HG03097 (cell line): ENCODE data around the gene SPRR2G.
"Not testable (repeated sequence)": the region's sequence is repeated elsewhere in the genome, so short reads cannot be mapped to it uniquely, and the experiment has no call there.

Source experiments
- ATAC-seq: cut with Tn5 transposase; IDR thresholded peaks from one replicate; pipeline ENCODE4 v1.9.1; 2021; ENCODE audit not compliant: unreplicated experiment, low FRiP score

Gene SPRR2G

DNA sequence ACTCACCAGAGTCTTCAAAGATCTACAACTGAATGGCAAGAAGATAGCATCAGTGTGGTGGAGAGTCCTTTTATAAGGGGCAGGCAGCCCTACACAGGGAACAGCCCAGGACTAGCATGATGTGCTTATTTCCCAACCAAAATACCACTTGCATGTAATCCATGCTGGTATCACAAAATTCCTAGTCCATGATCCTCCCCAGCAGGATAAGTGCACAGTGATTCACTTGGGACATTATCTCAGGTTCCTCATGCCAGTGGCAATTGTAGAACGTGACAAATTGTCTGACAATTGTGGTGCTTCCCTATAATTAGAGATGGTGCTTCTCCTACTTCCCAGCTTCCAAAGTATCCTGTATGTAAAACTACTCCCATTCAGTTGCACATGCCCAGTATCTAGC lies at the start of gene SPRR2G:
SPRR2G (minus strand) TSS at position 45 of the 400 bp plus-strand sequence. CDS start 780 bp downstream, outside the sequence.
- no peak for ATAC-seq

DNA sequence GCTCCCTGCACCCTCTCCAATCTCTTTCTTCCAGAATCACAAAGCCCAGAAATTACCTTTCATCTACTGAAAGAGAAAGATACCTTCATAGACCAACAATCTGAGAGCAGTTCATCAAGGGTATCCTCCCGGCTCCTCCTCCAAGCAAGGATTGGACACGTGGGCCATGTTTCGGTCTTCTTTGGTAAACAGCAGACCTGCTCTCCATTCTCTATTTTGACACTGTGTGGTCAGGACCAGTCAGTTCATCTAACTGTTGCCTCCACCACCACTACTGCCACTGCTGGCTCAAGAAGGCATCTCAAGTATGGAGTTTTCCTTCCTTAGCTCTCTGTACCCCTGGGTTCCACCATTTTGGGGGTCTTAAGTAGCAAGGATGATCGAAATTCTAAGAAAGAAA lies 44.5 kb upstream of the SPRR2G start:
- ATAC-seq, result no peak

DNA sequence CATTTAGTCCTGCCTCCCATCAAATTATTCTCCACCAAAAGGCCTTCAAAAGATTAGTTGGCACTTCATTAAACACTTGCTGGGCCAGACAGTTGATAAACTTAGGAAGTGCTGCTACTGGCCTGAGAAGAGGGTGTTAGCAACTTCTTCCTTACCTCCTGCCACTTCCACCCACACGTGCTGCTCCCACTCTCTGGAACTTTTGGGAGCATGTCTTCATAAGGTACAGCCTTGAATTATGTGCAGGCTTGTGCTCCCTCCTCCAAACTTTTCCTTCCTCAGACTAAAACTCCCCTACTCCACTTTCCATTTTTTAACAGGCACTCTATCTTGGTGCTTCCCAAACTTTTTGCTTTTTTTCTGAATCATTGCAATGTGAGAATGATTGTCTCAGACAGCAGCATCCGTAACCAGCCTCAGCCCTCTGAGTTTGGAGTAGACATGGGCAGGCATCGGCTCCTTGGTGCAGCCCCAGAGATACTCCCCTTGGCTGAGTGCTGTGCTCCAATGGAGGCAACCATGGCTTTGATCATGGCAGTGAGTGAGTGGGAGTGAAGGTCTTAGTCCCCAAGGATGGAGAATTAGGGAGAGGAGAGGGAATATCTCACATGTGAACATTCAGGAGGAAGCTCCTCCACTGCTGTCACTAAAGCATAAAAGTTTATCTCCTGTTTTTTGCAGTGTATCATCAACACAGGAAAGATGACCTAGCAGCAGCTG lies 43.8 kb upstream of the SPRR2G start:
- no peak for ATAC-seq

DNA sequence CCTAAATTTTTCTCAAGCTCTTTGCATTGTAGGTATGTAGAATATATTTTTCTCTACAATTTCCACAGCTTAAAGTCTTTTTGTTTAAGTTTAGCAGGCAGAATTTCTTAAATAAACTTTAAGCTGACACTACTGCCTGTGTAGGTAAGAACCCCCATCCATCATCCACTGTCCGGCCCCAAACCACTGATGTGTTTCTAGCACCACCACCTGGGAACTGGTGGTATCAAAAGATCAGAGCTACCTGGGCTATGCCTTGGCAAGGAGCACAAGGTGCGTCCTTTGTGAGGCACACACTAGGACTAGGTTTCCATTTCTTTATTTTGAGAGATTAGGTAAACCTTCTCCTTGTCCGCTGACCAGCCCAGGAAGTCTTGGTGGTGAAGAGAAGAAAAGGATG lies 42.0 kb upstream of the SPRR2G start:
- no peak for ATAC-seq

DNA sequence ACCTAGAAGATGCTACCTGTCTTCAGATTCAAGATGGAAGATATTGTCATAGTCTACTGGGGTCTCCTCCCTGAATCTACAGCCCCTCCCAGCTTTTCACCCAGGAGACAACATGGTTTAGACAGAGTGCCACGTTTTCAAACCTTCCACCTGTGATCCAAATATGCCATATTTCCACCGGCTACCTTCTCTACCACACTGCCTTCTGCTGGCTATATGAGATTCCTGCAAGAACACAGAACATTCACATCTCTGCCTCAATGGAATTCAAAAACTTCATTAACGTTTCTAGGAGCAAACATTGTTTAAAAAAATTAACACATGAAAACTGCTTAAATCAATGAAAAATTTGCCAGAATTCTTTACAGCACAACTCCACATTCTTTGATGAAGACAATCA lies 39.7 kb upstream of the SPRR2G start:
- ATAC-seq, result no peak

DNA sequence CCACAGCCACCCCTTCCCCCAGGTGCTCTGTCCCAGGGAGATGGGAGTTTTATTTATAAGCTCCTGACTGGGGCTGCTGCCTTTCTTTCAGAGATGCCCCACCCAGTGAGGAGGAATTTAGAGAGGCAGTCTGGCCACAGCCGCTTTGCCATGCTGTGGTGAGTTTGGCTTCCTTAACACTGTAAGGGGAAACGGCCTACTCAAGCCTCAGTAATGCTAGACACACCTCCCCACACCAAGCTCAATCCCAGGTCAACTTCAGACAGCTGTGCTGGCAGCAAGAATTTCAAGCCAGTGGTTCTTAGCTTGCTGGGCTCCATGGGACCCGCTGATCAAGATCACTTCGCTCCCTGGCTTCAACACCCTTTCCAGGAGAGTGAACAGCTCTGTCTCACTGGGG lies 37.6 kb upstream of the SPRR2G start:
- not testable (repeated sequence) for ATAC-seq

DNA sequence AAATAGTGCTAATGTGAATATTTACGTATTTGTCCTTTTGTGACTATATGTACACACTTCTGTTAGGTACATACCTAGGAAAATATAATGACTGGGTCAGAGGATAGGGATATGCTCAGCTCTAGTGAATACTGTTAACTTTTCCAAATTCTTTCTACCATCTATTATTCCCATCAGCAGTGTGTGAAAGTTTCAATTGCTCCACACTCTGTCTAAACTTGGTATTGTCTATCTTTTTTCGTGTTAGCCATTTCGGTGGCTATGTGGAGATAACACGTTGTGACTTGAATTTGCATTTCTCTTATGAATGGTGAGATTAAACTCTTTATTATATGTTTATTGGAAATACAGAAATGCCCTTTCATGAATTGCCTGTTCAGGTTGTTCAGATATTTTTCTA lies 29.9 kb upstream of the SPRR2G start:
- ATAC-seq, result no peak

DNA sequence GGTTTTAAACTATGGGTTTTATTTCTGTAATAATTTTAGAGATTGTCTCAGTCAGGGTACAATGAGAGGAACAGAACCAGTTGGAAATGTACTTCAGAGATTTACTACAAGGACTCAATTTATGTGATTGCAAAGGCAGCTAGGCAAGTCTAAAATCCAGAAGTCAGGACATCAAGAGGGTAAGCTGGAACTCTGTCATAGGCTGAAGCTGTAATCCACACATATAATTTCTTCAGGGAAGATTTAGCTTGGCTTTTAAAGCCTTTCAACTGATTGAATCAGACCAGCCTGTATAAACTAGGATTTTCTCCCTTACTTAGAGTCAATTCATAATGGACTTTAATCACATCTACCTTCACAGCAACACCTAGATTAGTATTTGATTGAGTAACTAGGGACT lies 28.2 kb upstream of the SPRR2G start:
- ATAC-seq, result no peak

DNA sequence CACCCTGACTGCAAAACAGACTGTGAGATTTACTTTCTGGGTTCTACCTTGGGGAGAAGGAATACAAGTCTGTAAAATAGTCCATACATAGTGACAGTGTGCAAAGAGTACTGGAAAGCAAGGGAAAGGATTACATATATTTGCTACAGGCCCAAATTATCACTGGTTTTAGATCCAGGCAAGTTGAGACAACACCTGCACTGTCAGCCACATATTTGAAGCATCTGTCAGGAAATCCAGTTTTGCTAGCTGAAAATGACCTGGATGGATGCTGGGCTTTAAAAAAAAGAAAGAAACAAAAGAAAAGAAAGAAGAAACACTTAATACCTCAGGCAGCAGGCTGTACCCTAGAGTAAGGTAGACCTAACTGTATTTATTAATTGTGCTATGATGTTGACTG lies 23.9 kb upstream of the SPRR2G start:
- ATAC-seq, result no peak

DNA sequence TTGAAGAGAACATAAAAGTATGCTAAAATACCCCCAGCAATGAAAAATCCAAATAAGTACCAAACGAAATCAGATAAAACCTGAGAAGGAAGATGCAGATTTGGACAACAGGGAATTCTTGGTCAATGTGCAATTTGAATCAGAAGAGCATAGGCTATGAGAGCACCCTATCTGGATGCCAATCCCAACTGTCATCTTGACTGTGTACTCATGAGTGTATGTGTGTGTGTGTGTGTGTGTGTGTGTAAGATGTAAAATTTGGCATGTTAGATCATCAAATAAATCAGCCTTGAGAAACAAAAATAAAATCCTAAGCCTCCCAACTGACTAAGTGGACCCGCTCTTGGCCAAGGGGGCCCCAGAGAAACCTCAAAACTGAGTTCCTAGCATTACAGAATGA lies 18.0 kb upstream of the SPRR2G start:
- ATAC-seq, result no peak

DNA sequence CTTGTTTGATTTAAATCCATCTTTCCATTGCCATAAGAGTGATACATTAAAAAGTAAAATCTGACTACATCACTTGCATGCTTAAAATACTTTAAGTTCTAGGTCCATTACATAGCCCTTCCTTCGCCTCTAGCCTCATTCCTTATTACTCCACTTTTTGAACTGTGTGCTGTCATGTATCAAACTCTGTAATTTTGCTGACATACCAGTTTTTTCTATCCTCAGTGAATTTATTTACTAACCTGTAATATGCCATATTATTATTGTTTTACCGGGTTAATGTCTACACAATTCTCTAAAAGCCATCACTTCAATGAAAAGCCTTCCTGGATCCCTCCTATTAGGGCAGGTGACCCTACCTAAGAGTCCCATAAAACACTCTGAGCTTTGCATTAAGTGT lies 4.9 kb upstream of the SPRR2G start:
- ATAC-seq, result no peak

DNA sequence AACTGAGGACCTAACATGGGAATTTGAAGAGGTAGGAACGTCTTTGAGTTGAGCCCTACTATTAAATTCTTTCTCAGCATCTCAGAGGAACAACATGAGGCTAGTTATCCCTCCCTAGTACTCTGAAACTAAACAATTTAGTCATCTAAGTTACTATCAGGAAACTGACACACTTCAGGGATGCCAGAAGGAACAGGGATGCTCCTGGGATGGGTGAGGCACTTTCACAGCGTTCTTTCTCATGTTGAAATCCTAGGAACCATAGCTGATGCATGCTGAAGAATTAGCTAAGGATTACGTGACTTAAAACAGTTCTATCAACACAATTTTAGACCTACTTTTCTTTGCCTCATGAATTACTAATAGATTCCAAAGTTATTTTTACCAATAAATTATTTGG lies 1.8 kb upstream of the SPRR2G start:
- ATAC-seq, result no peak

DNA sequence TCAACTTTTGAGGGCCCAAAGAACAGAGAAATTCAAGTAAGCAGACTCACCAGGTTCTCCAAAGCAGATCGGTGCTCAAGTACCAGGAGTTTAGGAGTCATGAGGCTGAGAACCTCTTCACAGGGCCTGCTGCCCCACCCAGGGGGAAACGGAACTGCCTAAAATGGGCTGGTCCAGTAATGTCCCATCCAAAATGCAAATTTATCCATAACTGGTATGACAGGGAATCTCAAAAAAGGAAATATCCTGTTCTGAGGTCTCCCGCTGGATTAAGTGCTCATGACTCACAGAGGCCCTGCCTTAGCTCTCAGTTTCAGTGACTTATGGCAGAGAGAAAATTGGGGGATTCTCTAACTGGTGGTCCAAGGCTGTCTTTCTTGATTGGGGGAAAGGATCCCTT lies 9.3 kb downstream of the SPRR2G start:
- ATAC-seq, result no peak

DNA sequence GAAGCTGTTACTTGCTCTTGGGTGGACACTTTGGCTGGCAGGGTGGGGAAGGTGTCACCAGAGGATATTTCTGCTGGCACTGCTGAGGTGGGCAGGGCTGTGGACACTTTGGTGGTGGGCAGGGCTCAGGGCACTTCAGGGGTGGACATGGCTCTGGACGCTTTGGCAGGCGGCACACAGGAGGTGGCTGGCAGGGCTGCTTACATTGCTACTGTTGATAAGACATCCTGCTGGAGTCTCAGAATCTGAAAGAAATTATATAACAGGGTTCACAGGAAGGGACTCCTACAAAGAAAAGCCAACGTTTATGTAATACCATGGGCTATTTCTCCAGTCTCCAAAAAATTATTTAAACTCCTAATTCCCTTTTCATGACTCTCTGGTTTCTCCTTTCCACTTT lies 10.2 kb downstream of the SPRR2G start:
- no peak for ATAC-seq

DNA sequence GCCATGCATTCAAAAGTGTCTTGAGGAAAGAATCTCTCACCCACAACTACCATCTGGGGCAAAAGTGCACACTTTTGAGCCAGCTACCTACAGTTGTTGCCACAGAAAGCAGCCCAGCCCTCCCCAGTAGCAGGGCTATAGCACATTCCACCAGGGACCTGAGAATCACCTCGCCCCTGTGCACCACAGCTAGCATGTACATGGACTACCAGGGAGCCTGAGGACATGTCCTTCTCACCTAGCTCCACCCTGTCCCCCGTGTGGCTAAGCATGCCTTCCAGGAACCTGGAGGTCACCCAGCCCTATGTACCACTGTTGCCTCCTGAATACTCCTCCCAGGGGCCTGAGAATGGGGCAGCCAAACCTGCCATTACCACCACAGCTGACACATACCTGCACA lies 16.9 kb downstream of the SPRR2G start:
- no peak for ATAC-seq

DNA sequence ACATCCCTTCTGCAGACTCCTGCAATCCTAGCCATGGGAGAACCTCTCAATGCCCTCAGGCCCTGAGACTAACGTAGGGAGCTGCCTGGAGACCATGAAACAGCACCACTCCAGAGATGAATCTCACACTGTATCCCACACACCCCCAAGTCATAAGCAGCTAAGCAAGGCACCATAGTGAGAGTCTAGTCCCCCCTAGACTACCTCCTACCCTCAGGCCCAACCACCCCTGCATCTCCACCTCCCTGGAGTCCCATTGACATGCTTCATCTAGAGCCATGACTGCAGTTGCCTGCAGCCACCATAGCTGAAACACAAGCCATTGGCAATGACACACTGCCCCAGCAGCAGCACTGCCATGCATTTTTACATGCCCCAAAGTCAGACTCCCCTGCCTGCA lies 17.4 kb downstream of the SPRR2G start:
- ATAC-seq, result no peak

DNA sequence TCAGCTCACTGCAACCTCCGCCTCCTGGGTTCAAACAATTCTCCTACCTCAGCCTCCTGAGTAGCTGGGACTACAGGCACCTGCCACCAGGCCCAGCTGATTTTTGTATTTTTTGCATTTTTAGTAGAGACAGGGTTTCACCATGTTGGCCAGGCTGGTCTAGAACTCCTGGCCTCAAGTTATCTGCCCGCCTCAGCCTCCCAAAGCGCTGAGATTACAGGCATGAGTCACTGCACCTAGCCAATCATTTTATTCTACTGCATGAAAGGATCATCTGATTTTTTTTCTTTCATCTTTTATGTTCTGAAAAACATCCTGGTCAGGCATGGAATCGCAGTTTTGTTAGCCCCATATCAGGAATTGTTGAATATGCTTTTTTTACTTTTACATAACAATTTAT lies 22.0 kb downstream of the SPRR2G start:
- ATAC-seq, result not testable (repeated sequence)

DNA sequence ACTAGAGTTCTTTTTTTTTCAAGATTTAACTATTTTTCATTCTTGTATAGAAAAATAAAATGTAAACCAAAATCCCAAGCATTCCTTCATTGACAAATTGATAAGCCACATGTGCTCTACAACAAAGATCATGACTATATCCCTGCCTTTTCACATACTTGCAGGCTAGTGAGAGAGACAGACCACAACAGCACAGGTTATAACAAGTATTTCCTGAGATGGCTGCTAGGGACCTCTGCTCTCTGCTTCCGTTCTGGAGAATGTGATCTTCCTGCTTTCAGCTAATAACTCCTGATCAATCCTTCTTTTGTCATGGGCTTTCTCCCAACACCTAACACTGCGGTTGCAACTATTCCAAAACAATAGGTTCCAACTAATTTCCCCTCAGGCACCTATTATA lies 23.4 kb downstream of the SPRR2G start:
- ATAC-seq, result no peak

DNA sequence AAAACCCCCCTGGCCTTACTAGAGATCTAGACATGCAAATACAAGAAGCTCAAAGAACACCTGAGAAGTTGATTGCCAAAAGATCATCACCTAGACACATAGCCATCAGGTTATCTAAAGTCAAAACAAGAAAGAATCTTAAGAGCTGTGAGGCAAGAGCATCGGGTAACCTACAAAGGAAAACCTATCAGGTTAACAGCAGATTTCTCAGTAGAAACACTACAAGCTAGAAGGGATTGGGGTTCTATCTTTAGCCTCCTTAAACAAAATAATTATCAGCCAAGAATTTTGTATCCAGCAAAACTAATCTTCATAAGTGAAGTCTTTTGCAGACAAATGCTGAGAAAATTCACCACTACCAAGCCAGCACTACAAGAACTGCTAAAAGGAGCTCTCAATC lies 25.2 kb downstream of the SPRR2G start:
- ATAC-seq, result no peak

DNA sequence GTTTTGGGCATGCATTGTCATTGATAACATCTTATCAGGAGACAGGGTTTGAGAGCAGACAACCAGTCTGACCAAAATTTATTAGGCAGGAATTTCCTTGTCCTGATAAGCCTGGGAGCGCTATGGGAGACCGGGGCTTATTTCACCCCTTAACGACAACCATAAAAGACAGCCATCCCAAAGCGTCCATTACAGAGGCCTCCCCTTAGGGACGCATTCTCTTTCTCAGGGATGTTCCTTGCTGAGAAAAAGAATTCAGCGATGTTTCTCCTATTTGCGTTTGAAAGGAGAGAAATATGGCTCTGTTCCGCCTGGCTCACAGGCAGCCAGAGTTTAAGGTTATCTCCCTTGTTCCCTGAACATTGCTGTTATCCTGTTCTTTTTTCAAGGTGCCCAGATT lies 26.9 kb downstream of the SPRR2G start:
- not testable (repeated sequence) for ATAC-seq

DNA sequence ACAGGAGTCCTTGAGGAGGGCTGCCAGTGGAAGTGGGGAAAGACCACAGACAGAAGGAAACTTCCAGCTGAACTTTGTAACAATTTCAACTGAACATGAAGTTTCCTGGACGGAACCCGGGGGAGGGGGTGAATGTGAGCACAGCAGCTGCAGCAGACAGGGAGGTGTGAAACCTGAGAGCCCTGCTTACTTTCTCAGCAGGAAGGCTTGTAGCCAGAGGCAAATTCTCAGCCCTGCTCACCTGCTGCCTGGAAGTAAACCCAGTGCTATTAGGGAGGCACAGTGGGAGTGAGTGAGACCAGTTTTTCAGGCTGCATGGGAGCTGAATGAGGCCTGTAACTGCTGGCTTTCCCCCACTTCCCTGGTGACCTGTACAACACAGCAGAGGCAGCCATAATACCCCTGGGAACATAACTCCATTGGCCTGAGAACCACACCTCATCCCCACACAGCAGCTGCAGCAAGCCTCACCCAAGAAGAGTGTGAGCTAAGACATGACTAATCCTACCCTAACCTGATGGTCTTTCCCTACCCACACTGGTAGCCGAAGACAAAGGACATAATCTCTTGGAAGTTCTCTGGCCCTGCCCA lies 27.8 kb downstream of the SPRR2G start:
- ATAC-seq, result no peak

DNA sequence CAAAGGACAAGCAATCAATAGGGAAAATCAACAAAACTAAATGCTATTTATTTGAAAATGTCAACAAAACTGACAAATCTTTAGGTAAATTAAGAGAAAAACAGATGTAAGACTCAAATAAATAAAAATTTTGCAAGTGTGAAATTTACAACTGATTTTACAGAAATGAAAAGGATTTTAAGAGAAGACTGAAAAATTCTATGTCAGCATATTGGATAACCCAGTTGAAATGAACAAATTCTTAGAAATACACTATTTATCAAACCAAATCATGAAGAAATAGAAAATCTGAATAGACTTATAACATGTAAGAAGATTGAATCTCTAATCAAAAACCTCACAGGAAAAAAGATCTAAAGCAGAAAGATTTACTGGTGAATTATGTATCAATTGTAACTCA lies 29.7 kb downstream of the SPRR2G start:
- no peak for ATAC-seq
